Activated CD4-positive, alpha-beta T cell treated with anti-CD3 and anti-CD28 coated beads for 4 hours (primary cell): ENCODE measurements around the gene HDC.

Experiments used
- DNase-seq, 2 donors: peaks; one replicate each; pipeline ENCODE4 v3.0.0-alpha.2; 2020

Gene HDC, protein sequence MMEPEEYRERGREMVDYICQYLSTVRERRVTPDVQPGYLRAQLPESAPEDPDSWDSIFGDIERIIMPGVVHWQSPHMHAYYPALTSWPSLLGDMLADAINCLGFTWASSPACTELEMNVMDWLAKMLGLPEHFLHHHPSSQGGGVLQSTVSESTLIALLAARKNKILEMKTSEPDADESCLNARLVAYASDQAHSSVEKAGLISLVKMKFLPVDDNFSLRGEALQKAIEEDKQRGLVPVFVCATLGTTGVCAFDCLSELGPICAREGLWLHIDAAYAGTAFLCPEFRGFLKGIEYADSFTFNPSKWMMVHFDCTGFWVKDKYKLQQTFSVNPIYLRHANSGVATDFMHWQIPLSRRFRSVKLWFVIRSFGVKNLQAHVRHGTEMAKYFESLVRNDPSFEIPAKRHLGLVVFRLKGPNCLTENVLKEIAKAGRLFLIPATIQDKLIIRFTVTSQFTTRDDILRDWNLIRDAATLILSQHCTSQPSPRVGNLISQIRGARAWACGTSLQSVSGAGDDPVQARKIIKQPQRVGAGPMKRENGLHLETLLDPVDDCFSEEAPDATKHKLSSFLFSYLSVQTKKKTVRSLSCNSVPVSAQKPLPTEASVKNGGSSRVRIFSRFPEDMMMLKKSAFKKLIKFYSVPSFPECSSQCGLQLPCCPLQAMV

DNA sequence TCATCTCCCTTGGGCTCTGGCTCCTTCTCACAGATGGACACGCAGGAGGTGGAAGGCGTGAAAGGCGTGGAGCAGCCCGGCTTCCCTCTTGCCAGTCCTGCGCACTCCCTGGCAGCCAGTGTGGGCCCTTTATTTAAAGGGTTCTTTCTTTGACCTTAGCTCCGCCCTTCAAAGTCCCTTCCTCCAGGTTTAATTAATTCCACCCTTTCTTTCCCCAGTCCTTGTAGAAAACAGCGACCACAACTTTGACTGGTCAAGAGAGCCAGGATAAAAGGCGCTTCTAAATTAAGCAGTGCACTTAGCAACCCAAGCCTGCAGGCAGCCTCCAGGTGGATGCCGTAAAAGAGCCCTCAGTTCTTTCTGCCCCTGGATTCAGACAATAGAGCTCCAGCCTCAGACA lies at the start of gene HDC:
Gene HDC (minus strand): TSS at position 107 of the 400 bp plus-strand sequence. CDS start 103 bp downstream, at position 4.
- no peak for DNase-seq

DNA sequence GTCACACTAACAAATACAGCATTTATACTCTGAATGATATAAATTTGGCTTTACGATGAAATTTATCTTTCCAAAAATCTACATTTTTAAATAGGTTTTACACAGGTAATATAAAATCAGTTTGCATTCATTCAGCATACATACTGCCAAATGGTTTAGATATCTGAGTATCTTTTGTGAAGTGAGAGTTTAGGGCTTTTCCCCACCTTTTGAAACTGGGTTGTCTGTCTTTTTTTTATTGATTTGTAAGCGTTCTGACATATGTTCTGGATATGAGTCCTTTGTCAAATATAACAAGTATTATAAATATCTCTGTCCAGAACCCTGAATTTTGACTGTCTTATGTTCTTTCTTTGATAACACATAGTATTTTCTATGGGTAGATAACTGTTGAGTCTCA lies 47.1 kb upstream of the HDC start:
- DNase-seq: no peak

DNA sequence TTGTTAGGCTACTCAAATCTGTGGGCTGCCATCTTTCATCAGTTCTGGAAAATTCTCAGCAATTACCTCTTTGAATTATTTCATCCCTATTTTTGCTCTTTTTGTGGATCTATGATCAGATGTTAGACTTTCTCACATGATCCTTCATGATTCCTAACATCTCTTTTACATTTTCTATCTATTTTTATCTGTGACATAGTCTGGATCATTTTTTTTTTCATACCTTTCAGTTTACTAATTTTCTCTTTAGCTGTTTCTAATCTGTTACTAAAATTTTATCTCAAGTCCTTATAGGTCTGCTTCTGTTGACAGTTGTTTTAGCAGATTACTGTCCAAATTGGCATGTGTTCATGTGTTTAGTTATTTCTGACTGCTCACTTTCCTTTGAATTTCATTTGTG lies 42.3 kb upstream of the HDC start:
- DNase-seq: no peak

DNA sequence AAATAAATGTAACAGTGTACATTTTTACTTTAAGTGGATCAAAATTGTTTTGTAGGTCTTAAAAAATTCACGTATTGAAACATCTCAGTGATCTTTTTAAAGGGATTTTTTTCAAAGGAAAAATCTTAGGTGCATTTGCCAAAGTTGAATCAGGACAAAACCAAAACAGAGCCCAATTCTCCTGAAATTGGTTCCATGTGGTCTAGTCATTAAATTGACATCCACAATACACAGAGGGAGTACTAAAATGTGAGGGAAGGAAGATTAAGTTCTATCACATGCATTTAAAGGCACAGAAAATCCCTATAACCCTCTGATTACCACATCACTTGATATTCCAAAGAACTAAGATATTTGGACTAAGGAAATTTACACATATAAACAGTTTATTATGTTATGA lies 39.3 kb upstream of the HDC start:
- no peak for DNase-seq

DNA sequence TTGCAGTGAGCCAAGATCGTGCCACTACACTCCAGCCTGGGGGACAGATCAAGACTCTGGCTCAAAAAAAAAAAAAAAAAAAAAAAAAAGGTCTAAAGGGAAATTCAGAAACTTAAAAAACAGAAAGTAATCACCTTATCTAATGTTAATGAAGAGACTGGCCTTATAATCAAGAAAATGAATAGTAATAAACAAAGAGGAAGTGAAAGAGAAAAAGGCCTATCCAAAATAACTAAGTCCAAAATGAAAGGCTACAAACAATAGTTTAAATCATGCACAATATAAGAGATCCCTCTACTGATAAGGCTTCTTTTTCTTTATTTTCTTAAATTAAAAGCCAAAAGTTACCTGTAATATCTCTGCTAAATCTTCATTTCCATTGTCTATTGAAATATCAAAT lies 37.1 kb upstream of the HDC start:
- DNase-seq: no peak

DNA sequence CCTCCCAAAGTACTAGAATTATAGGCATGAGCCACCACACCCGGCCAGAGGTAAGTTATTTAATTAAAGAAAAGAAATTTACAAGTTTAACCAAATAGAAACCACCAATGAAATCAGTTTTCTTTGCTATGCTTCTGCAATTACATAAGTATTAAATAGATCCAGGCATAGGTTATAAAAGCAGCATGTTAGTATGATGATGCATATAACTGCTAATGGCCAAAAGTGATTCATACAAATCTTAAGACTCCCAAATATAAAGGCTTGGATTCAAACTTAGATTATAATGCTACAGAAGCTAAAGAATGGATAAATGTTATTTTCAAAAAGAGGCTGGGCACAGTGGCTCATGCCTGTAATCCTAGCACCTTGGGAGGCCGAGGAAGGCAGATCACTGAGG lies 32.8 kb upstream of the HDC start:
- no peak for DNase-seq

DNA sequence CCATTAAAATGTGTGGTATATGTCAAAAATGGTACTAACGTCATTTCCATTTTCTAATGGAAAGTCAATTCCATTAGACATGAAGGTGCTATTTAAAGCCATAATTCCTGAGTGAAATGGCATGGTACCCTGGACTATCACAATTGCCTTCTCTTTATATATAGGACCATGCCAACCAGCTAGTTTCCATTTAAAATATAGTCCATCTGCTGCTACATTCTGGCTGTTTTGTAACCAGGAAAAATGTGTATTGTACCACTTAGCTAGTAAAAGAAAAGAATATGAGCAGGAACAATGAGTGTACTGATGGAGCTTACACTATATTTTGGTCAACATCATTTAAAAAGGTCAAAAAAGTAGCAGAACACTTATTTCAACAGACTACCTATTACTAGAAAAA lies 30.4 kb upstream of the HDC start:
- DNase-seq: no peak

DNA sequence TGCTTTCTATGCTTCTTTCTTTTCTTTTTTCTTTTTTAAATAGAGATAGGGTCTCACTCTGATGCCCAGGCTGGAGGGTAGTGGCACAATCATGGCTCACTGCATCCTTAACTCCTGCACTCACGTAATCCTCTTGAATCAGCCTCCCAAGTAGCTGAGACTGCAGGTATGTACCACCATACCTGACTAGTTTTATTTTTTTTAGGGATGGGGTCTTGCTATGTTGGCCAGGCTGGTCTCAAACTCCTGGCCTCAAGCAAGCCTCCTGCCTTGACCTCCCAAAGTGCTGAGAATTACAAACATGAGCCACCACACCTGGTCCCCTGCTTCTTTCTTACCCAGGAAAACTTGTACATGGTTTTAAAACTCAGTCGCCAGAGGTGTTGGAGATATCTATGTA lies 24.2 kb upstream of the HDC start:
- no peak for DNase-seq

DNA sequence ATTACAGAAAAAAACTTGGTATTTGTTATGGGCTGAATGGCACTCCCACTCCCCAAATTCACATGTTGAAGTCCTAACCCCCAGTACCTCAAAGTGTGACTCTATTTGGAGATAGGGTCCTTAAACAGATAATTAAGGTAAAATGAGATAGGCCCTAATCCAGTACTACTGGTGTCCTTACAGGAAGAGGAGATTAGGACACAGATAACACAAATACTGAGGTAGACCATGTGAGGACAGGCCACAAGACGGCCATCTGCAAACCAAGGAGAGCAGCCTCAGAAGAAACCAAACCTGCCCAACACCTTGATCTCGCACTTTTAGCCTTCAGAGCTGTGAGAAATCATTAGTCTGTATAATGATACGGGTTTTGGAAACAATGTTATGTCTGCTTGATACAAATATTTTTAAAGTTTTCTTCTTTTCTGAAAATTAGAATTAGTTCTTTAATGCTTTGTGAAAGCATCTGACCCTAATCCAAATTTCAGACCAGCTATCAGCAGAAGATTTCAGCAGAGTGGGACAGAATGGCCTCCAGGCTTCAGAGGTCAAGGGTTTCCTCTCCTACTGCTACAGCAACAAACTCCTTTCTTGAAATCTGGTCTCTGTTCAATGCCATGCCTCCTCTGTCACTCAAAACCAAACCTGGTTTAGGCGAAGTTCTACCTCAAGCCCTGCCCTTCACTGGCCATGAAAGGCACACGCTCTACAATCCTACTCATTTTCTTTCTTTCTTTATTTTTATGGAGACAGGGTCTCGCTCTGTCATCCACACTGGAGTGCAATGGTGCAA lies 22.0 kb upstream of the HDC start:
- DNase-seq: no peak

DNA sequence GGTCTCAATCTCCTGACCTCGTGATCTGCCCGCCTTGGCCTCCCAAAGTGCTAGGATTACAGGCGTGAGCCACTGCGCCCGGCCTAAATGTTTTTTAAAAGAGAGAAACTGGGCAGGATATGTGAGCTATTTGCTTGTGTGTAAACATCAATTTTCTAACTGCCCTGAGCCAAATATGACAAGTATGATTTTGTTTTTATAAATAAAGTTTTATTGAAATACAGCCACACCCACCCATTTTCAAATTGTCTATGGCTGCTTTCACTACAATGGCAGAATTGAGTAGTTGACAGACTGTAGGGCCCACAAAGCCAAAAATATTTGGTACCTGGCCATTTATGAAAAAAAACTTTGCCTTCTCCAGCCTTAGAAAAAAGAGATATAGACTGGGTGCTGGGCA lies 15.9 kb upstream of the HDC start:
- DNase-seq: no peak

DNA sequence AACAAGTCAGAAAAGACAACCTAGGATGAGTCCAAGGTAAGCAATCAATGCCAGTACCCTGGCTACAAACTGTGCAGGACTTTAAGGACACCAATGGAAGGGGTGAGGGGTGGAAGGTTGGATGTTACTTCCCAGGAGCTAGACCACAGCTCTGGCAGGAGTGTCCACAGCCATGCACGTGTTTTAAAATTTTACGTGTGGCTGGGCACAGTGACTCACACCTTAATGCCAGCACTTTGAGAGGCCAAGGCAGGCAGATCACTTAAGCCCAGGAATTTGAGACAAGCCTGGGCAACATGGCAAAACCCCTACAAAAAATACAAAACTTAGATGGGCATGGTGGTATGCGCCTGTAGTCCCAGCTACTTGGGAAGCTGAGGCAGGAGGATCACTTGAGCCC lies 14.7 kb upstream of the HDC start:
- no peak for DNase-seq

DNA sequence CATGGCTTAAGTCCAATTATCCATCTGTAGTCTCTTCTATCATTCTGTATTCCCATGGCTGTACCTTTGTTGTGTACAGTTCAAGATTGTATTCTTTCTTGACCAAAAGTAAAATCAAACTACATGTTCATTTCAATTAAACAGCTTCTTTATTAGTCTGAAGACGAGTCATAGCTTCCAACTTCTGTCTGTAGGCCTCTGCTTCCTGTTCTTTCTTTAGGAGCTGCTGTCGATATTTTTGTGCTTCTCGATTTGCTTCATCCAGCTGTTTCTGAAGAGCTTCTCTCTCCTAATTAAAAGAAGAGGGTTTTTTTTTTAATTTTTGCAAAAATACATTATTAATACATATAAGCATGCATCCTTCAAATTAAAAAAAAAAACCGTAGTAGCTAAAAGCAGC lies 13.0 kb upstream of the HDC start:
- DNase-seq: no peak

DNA sequence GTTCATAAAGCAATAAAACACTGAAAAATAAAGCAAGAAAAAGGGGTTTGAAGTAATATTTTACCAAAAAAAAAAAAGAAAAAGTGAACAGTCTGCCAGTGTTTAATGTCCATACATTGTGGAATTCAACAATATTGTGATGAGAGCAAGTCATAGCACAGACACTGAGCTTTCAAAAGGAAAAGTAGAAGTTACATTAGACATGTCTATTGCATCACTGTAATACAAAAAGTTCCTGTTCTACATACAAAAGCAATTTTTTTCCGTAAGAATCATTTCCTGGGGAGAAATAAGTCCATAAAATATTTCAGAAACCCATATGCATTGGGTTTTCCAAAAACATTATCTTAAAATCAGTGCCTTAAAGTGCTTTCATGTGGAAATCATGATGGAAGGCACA lies 11.8 kb upstream of the HDC start:
- DNase-seq: no peak

DNA sequence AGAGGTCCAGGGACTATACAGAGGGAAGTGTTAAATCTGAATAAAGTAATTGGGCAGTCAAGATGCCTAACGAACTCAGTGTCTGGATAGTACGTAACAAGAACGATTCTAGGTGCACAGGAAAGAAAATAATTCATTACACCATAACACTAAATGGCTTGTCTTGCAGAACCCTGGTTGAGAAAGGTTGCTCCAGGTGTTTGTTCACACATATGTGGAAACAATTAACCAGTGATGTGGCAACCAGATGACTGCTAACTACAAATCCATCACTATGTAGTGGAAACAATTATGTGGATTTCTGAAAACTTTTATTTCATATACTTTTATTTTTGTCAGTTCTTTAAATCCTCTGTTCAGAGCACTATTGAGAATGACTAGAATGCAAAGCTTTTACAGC lies 10.4 kb upstream of the HDC start:
- no peak for DNase-seq

DNA sequence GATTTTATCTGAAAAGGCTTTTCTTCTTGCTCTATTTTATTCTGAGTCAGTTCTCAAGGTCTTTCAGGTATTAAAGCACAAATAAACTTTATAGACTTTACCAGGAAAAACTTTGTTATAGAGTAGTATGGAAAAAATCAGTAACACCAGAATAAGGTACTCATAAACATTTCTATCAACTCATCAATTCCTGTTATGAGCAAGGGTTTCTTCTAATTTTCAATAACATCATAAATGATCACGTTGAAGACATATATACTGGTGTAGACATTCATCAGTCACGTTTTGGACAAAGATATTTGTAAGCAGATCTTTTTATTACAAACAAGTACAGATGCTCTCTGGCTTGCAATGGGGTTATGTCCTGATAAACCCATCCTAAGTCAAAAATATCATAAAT lies 9.6 kb upstream of the HDC start:
- DNase-seq: no peak

DNA sequence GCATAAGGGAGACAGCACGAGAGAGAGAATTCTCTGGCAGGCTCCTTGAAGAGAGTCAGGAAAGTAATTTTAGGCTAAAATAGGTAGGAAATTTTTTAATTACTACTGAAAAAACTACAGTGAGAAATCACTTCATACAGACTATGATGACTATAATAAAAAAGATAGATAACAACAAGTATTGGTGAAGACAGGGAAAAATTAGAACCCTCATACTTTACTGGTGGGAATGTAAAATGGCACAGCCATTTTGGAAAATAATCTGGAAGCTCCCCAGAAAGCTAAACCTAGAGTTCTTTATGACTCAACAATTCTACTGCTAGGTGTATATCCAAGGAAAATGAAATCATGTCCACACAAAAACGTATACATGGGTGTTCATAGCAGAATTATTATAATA lies 2.1 kb upstream of the HDC start:
- no peak for DNase-seq

DNA sequence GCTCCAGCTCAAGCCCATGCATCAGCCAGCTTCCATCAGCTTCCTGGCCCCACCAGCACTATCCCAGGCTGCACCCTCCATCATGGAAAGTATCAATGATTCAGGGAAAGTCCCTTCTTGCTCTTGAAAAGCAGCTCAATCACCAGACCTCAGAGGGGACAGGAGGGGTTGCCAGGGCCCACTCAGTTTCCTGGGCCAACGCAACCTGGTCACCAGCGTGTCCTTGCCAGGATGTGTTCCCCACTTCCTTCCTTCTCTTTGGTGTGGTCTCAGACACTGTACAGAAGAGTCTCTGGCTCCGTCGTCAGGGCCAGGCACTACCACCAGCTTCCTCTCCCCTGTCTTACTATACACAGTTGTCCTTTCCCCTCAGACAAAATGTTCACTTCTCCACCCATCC lies 3.0 kb downstream of the HDC start:
- DNase-seq: peak; percentile 29 to 58

DNA sequence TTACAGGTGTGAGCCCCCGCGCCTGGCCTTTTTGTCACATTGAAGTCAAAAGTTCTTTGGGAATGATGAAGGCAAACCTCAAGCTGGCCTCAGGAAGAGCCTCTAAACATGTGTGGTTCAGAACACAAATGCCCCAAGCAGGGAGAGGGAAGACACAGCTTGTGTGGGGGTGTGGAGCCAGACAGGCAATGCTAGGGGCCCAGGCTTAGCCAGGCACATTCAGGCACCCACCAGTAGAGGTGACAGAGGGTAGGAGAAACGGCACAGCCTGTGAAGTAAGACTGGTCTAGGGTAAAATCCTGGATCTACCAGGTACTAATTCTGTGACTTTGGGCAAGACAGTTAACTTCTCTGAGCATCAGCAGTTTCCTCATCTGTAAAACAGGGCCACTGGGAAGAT lies 3.5 kb downstream of the HDC start:
- DNase-seq: peak in 1 of 2 donors; percentile 20

DNA sequence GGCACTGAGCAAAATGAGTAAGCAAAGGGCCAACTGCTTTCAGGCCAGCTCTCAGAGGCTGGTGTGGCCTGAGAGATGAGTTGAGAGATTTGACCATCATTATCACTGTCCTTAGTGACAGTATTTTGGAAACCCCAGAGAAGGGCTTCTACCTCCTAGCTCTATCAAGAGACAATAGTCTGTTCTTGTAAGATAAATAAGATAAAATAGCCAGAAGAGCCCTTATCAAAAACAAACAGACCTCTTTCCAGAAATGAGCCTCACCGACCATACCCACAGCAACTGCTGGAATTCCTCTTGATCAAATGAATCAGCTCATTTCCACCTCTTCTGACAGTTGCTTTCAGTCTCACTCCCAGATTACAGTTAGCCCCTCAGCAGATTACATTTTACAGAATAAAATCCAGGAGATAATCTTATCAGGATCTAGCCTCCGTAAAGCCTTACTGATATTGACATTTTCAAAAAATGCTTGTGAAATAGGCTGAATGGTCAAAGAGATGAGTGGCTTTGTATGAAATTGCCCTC lies 4.5 kb downstream of the HDC start:
- no peak for DNase-seq

DNA sequence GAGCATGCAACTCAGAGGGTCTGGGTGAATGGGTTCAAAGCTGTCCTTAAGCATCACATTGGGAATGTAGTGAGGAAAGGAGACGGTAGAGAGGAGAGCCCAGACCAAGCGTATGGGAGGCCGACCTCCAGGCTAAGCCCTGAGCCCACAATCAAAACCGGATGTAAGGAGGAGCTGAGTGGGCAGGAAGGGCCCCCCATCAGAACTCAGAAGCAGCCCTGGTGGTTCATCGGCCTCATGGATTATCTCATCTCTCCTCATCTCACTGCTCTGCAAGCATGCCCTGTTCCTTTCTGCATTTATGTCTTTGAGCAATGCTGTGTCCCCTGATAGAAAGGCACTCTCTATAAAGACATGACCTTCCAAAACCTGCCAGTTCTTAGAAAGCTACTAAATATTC lies 6.2 kb downstream of the HDC start:
- DNase-seq: no peak

DNA sequence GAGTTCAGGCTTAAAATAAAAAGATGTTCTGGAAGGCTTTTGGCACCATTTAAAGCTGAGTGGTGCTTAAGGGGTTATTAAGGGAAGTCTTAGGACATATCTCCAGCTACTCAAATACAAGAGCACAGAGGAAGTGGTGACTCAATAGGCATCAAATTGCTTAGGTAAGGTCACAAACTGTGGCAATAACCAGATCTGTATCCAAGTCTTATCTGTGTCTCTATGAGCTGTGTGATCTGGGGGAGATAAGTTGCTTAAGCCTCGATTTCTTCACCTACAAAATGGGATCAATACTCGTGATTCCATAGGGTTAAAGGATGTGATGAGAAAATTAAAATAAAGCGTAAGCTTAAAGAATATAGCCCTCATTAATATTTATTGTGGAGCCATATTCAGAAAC lies 7.6 kb downstream of the HDC start:
- no peak for DNase-seq

DNA sequence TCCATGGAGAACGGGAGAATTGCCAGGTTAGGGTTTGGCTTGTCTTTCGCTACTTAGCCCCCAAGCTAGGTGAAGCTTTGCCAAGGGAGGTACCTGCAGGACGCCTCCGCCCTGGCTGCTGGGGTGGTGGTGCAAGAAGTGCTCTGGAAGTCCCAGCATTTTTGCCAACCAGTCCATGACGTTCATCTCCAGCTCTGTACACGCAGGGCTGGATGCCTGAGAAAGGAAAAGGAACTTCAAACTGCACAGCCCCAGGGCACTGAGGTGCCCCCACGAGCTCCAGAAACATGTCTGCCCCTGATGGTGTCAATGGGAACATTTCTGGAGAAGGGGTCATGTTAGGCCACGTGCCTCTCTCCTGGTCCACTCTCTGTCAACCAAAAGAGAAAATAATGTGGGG lies 8.2 kb downstream of the HDC start:
- no peak for DNase-seq

DNA sequence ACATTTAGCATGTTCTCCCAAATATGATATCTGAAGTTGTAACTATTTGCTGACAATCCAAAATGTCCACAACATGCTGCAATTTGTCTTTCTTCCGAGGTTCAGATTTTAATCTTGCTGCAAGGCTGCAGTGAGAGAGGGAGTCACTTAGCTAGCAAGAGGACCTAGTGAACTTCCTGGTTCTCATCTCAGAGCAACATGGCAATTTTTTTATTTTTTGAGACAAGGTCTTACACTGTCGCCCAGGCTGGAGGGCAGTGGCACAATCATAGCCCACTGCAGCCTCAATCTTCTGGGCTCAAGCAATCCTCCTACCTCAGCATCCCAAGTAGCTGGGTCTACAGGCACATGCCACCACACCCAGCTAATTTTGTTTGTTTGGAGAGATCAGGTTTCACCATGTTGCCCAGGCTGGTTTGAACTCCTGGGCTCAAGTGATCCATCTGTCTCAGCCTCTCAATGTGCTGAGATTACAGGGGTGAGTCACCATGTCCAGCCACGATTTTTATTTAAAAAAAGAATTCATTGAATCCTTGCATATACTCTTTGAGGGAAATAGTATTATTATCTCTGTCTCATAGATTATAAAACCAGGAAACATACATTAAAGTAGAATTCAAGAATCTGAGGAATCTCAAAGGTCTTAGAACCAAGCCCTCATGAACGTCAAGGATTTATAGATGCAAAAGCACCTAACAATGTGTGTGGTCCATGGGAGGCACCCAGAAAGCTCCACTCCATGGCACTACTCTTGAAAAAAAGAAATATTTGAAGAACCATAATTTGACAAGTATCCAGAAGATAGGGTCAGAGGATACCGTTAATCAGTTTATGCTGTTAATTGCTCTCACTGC lies 9.1 kb downstream of the HDC start:
- DNase-seq: no peak
